M059J (cell line): ENCODE data around the gene EEF1A2. TPM values are rescaled to one million over a fixed set of nuclear protein-coding genes. Genes with fewer than 3 reads are reported as not detected.

Experiments used
- total RNA-seq: library from RNA; depleted of rRNA; stranded (reverse); fragments of >200 nt; shearing (Covaris generic); gene quantifications from 2 replicates; pipeline ENCODE4 v1.2.3, GENCODE V29; 2014; rRNA removed

The EEF1A2 gene
- total RNA-seq, 1 experiment from 2014 or later: 260 TPM

Other genes with a start within 250 kb of the EEF1A2 start
- not detected in 2 replicates for gene NKAIN4, start 244.6 kb downstream of the EEF1A2 start, total RNA-seq
- 35.3 and 78.1 TPM in 2 replicates for gene ARFGAP1, start 226.3 kb downstream of the EEF1A2 start, total RNA-seq
- not detected in 2 replicates for gene COL20A1, start 205.9 kb downstream of the EEF1A2 start, total RNA-seq
- not detected in 2 replicates for gene CHRNA4, start 137.7 kb downstream of the EEF1A2 start, total RNA-seq
- not detected in 2 replicates for gene KCNQ2, start 26.4 kb downstream of the EEF1A2 start, total RNA-seq
- gene PPDPF, start 21.7 kb upstream of the EEF1A2 start, total RNA-seq: 263 and 328 TPM in 2 replicates
- gene PTK6, start 38.3 kb upstream of the EEF1A2 start, total RNA-seq: not detected in 2 replicates
- gene SRMS, start 48.7 kb upstream of the EEF1A2 start, total RNA-seq: not detected in 2 replicates
- gene FNDC11, start 55.1 kb upstream of the EEF1A2 start, total RNA-seq: not detected in 2 replicates
- 88.7 and 205 TPM in 2 replicates for gene HELZ2, start 75.2 kb upstream of the EEF1A2 start, total RNA-seq
- 9.6 and 19.6 TPM in 2 replicates for gene GMEB2, start 128.0 kb upstream of the EEF1A2 start, total RNA-seq
- 0.89 and 2.6 TPM in 2 replicates for gene STMN3, start 154.3 kb upstream of the EEF1A2 start, total RNA-seq
- gene RTEL1, start 159.2 kb upstream of the EEF1A2 start, total RNA-seq: 4.0 and 9.9 TPM in 2 replicates
- 1.9 TPM in 1 of 2 replicates, not detected in the other for gene TNFRSF6B, start 197.6 kb upstream of the EEF1A2 start, total RNA-seq
- 29.1 and 56.3 TPM in 2 replicates for gene ARFRP1, start 208.9 kb upstream of the EEF1A2 start, total RNA-seq
- 24.2 and 25.7 TPM in 2 replicates for gene ZGPAT, start 209.0 kb upstream of the EEF1A2 start, total RNA-seq
- 0.12 and 4.4 TPM in 2 replicates for gene LIME1, start 237.6 kb upstream of the EEF1A2 start, total RNA-seq
- gene SLC2A4RG, start 240.7 kb upstream of the EEF1A2 start, total RNA-seq: 36.9 and 59.3 TPM in 2 replicates